NT2/D1 (cell line): Measurements from ENCODE around the gene C11orf24.

ENCODE experiments used
- DNase-seq: peaks from one replicate; pipeline ENCODE4 v3.0.0-alpha.2; 2011; ENCODE audit warnings: low read depth, low spot score
- H3K27me3 ChIP-seq: 2 replicates; pipeline ENCODE4 v1.6.0; 2011; ENCODE audit warnings: mild to moderate bottlenecking; ENCODE audit not compliant: insufficient read length, insufficient read depth
- H3K36me3 ChIP-seq: 2 replicates; pipeline ENCODE4 v1.6.1; 2011; ENCODE audit warnings: mild to moderate bottlenecking, low read length, mixed read lengths; ENCODE audit not compliant: insufficient read depth, insufficient read length
- H3K4me1 ChIP-seq: 2 replicates; pipeline ENCODE4 v1.5.1; 2011; ENCODE audit not compliant: insufficient read depth, insufficient read length
- H3K4me3 ChIP-seq: 2 replicates; pipeline ENCODE4 v1.5.1; 2011; ENCODE audit warnings: low read depth; ENCODE audit not compliant: insufficient read length
- H3K9ac ChIP-seq: 2 replicates; pipeline ENCODE4 v1.6.0; 2011; ENCODE audit warnings: low read depth; ENCODE audit not compliant: insufficient read length
- H3K9me3 ChIP-seq: 2 replicates; pipeline ENCODE4 v1.5.1; 2011; ENCODE audit warnings: mild to moderate bottlenecking, low read length; ENCODE audit not compliant: insufficient read depth
- SUZ12 ChIP-seq: IDR thresholded peaks from 2 replicates; pipeline ENCODE4 v1.6.1; 2011; ENCODE audit not compliant: insufficient read length, insufficient read depth; ENCODE audit errors: extremely low read depth
- YY1 ChIP-seq: IDR thresholded peaks from 2 replicates; pipeline ENCODE4 v1.6.1; 2011; ENCODE audit not compliant: insufficient read length, insufficient read depth
- ZNF274 ChIP-seq: IDR thresholded peaks from 2 replicates; pipeline ENCODE4 v1.6.1; 2011; ENCODE audit warnings: mild to moderate bottlenecking, low read depth, low read length

Gene C11orf24

GRCh38 chr11:68297812-68298658 lies 26.3 kb upstream of the C11orf24 start:
- DNase-seq = peak; percentile 60
- Histone ChIP-seq H3K9ac (no peak overlapping the region), H3K4me1 (peaks cover 18% of the 10 kb centered on the region), H3K36me3 (no peaks in the 10 kb centered on the region), H3K27me3 (peaks cover 12% of the 10 kb centered on the region), H3K4me3 (no peak overlapping the region), H3K9me3 (peaks cover 4% of the 10 kb centered on the region; the same call in 1 of the 2 replicates)
- TF ChIP-seq ZNF274 (no peak), YY1 (no peak), SUZ12 (no peak)

- no peak for DNase-seq
- Histone ChIP-seq H3K9ac (peak overlapping the region; percentile 51), H3K4me1 (peaks cover 14% of the 10 kb centered on the region), H3K36me3 (no peaks in the 10 kb centered on the region), H3K9me3 (no peaks in the 10 kb centered on the region), H3K27me3 (peaks cover 12% of the 10 kb centered on the region), H3K4me3 (no peak overlapping the region)
- no peak for TF ChIP-seq ZNF274
- no peak for TF ChIP-seq YY1
- no peak for TF ChIP-seq SUZ12
These were observed 25.7 kb upstream of the C11orf24 start for GRCh38 chr11:68297494-68297811.

GRCh38 chr11:68297052-68297378 lies 25.2 kb upstream of the C11orf24 start:
- peaks cover 12% of the 10 kb centered on the region for H3K27me3 ChIP-seq
- H3K4me1 ChIP-seq = peaks cover 12% of the 10 kb centered on the region
- H3K4me3 ChIP-seq = no peak overlapping the region
- TF ChIP-seq SUZ12 (no peak), ZNF274 (no peak), YY1 (no peak)
- H3K9ac ChIP-seq = peak overlapping the region; percentile 51
- DNase-seq = no peak
- H3K36me3 ChIP-seq = no peaks in the 10 kb centered on the region
- no peaks in the 10 kb centered on the region for H3K9me3 ChIP-seq

- peak overlapping the region; percentile 3 for H3K9ac ChIP-seq
- no peak for DNase-seq
- H3K4me1 ChIP-seq = peaks cover 12% of the 10 kb centered on the region
- TF ChIP-seq YY1 (no peak), ZNF274 (no peak), SUZ12 (no peak)
- H3K4me3 ChIP-seq = no peak overlapping the region
- peaks cover 12% of the 10 kb centered on the region for H3K27me3 ChIP-seq
- no peaks in the 10 kb centered on the region for H3K9me3 ChIP-seq
- no peaks in the 10 kb centered on the region for H3K36me3 ChIP-seq
These were observed 24.7 kb upstream of the C11orf24 start for GRCh38 chr11:68296344-68297051.

- no peak for DNase-seq
- TF ChIP-seq ZNF274 (no peak), YY1 (no peak), SUZ12 (no peak)
- H3K9ac ChIP-seq = no peak overlapping the region
These were observed 24.2 kb upstream of the C11orf24 start for GRCh38 chr11:68295940-68296339.

GRCh38 chr11:68295271-68295670 lies 23.5 kb upstream of the C11orf24 start:
- peaks cover 12% of the 10 kb centered on the region for H3K4me1 ChIP-seq

More at GRCh38 chr11:68295940-68296339, 24.2 kb upstream of the C11orf24 start:
- Histone ChIP-seq H3K36me3 (no peaks in the 10 kb centered on the region), H3K27me3 (peaks cover 12% of the 10 kb centered on the region), H3K9me3 (no peaks in the 10 kb centered on the region), H3K4me3 (no peak overlapping the region), H3K4me1 (peaks cover 12% of the 10 kb centered on the region)

GRCh38 chr11:68293708-68294107 lies 21.9 kb upstream of the C11orf24 start:
- H3K36me3 ChIP-seq = no peaks in the 10 kb centered on the region
- H3K9me3 ChIP-seq = no peaks in the 10 kb centered on the region
- no peak for DNase-seq
- H3K27me3 ChIP-seq = peaks cover 12% of the 10 kb centered on the region
- peaks cover 13% of the 10 kb centered on the region for H3K4me1 ChIP-seq
- no peak overlapping the region for H3K4me3 ChIP-seq
- H3K9ac ChIP-seq = no peak overlapping the region
- TF ChIP-seq SUZ12 (no peak), ZNF274 (no peak), YY1 (no peak)

More at GRCh38 chr11:68295271-68295670, 23.5 kb upstream of the C11orf24 start:
- Histone ChIP-seq H3K9me3 (no peaks in the 10 kb centered on the region), H3K4me3 (no peak overlapping the region), H3K9ac (no peak overlapping the region), H3K27me3 (peaks cover 12% of the 10 kb centered on the region), H3K36me3 (no peaks in the 10 kb centered on the region)
- no peak for DNase-seq
- no peak for TF ChIP-seq YY1
- TF ChIP-seq SUZ12 = no peak
